A549 (cell line): Measurements from ENCODE around the gene GMIP.

Experiments
- CEBPB ChIP-seq, 2 experiments: fragments of >200 bp in 1 of 2; sonication (Bioruptor Twin) in 1 of 2; formaldehyde crosslinking in 1 of 2; IDR thresholded peaks; 2 replicates each; pipeline ENCODE4 v1.6.1; 2012 to 2016
- CTCF ChIP-seq: fragments of >200 bp; sonication (Bioruptor Twin); formaldehyde crosslinking; IDR thresholded peaks from 3 replicates; pipeline ENCODE4 v1.5.1; 2016
- MAZ ChIP-seq: fragments of 150-350 bp; IDR thresholded peaks from 2 replicates; pipeline ENCODE4 v1.6.1; 2014; ENCODE audit warnings: antibody characterized with exemption, low read depth, low read length, borderline replicate concordance
- PHF8 ChIP-seq: fragments of 200-600 bp; sonication (generic); IDR thresholded peaks from 2 replicates; pipeline ENCODE4 v1.6.1; 2016; ENCODE audit warnings: low read depth, mild to moderate bottlenecking, antibody characterized with exemption, moderate library complexity, borderline replicate concordance
- RAD21 ChIP-seq, 2 experiments: fragments of >200 bp in 1 of 2; sonication (Bioruptor Twin) in 1 of 2; formaldehyde crosslinking in 1 of 2; IDR thresholded peaks in 1 of 2; conservative IDR thresholded peaks in 1 of 2; 2 replicates in 1 of 2; 3 replicates in 1 of 2; pipeline ENCODE4 v1.6.1; 2012 to 2018; ENCODE audit warnings: inconsistent platforms in 1 of 2
- SMC3 ChIP-seq: fragments of >200 bp; sonication (Bioruptor Twin); formaldehyde crosslinking; IDR thresholded peaks from 3 replicates; pipeline ENCODE4 v1.6.1; 2018; ENCODE audit warnings: inconsistent platforms
- TF ChIP-seq, protein P1 (sequence below): fragments of 150-350 bp; IDR thresholded peaks from 2 replicates; pipeline ENCODE4 v1.6.1; 2014; ENCODE audit warnings: low read depth, mild to moderate bottlenecking, low read length

DNA sequence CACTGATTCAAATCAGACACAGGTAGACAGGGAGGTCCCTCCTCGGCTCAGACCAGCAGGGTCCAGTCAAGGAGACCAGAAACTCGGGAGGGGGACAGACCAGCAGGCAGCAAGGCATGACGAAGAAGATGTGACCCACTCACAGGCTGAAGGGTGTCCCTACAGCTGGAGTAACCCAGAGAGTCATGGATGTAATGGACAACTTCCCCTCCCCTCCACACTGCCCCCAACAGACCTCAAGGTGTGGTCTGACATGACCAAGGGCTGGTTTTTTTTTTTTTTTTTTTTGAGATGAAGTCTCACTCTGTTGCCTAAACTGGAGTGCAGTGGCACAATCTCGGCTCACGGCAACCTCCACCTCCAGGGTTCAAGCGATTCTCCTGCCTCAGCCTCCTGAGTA, 59.1 kb downstream of the GMIP start:
- no peak for TF ChIP-seq CEBPB (IDR thresholded peaks at IDR 0.05)
- no peak for TF ChIP-seq SMC3
- no peak for TF ChIP-seq PHF8
- no peak for TF ChIP-seq CTCF
- no peak for TF ChIP-seq RAD21 (conservative IDR thresholded peaks at IDR 0.05 in 1 of 2, IDR thresholded peaks at IDR 0.05 in 1 of 2)
- TF ChIP-seq MAZ: no peak
- TF ChIP-seq, protein P1, sequence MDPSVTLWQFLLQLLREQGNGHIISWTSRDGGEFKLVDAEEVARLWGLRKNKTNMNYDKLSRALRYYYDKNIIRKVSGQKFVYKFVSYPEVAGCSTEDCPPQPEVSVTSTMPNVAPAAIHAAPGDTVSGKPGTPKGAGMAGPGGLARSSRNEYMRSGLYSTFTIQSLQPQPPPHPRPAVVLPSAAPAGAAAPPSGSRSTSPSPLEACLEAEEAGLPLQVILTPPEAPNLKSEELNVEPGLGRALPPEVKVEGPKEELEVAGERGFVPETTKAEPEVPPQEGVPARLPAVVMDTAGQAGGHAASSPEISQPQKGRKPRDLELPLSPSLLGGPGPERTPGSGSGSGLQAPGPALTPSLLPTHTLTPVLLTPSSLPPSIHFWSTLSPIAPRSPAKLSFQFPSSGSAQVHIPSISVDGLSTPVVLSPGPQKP: no peak
